Measurements from ENCODE around the gene DOCK3. TPM values are rescaled to one million over a fixed set of nuclear protein-coding genes. Genes with fewer than 3 reads are reported as not detected.

DOCK3 gene
- total RNA-seq, 1 experiment from 2014 or later, result 5.6 TPM

- TF ChIP-seq ZNF532 (CRISPR knock-in tag; IDR thresholded peaks at IDR 0.05; ENCODE audit: borderline replicate concordance) (no peak), ESRRA (CRISPR knock-in tag; IDR thresholded peaks at IDR 0.05; ENCODE audit: borderline replicate concordance) (no peak), USF2 (CRISPR knock-in tag; IDR thresholded peaks at IDR 0.05) (no peak), KAT7 (CRISPR knock-in tag; IDR thresholded peaks at IDR 0.05; ENCODE audit: borderline replicate concordance) (no peak)
- TF ChIP-seq, protein P1, sequence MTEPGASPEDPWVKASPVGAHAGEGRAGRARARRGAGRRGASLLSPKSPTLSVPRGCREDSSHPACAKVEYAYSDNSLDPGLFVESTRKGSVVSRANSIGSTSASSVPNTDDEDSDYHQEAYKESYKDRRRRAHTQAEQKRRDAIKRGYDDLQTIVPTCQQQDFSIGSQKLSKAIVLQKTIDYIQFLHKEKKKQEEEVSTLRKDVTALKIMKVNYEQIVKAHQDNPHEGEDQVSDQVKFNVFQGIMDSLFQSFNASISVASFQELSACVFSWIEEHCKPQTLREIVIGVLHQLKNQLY (CRISPR knock-in tag; IDR thresholded peaks at IDR 0.05), result no peak
Observed at GRCh38 chr3:51031666-51032065, 356.9 kb downstream of the DOCK3 start (continued).

- ATAC-seq (no peak), DNase-seq (ENCODE audit: low spot score) (no peak)
- CTCF ChIA-PET, result no interaction called here
- Mint-ChIP-seq H3K27ac (no peak overlapping the region), H3K36me3 (peaks cover 15% of the 10 kb centered on the region), H3K27me3 (ENCODE audit: low read depth) (no peaks in the 10 kb centered on the region), H3K9me3 (peaks cover 27% of the 10 kb centered on the region), H3K4me1 (peaks cover 5% of the 10 kb centered on the region), H3K4me3 (no peak overlapping the region)
- no peak for TF ChIP-seq RELA (CRISPR knock-in tag; IDR thresholded peaks at IDR 0.05; ENCODE audit: borderline replicate concordance)
- no peak for TF ChIP-seq CREB1 (CRISPR knock-in tag; IDR thresholded peaks at IDR 0.05)
- TF ChIP-seq, protein P2, sequence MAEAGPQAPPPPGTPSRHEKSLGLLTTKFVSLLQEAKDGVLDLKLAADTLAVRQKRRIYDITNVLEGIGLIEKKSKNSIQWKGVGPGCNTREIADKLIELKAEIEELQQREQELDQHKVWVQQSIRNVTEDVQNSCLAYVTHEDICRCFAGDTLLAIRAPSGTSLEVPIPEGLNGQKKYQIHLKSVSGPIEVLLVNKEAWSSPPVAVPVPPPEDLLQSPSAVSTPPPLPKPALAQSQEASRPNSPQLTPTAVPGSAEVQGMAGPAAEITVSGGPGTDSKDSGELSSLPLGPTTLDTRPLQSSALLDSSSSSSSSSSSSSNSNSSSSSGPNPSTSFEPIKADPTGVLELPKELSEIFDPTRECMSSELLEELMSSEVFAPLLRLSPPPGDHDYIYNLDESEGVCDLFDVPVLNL (CRISPR knock-in tag; IDR thresholded peaks at IDR 0.05; ENCODE audit: borderline replicate concordance, low read depth), result no peak
- TF ChIP-seq NR2C2 (CRISPR knock-in tag; IDR thresholded peaks at IDR 0.05), result no peak
- TF ChIP-seq ERG (CRISPR knock-in tag; IDR thresholded peaks at IDR 0.05), result no peak
- TF ChIP-seq JAZF1 (CRISPR knock-in tag; IDR thresholded peaks at IDR 0.05), result no peak
- TF ChIP-seq TEAD4 (CRISPR knock-in tag; IDR thresholded peaks at IDR 0.05), result no peak
- no peak for TF ChIP-seq IRF1 (CRISPR knock-in tag; IDR thresholded peaks at IDR 0.05)
- TF ChIP-seq ZNF671 (CRISPR knock-in tag; IDR thresholded peaks at IDR 0.05), result no peak
- TF ChIP-seq ATF1 (CRISPR knock-in tag; IDR thresholded peaks at IDR 0.05), result no peak
- no peak for TF ChIP-seq EMX1 (CRISPR knock-in tag; IDR thresholded peaks at IDR 0.05)
- TF ChIP-seq NFE2L1 (CRISPR knock-in tag; IDR thresholded peaks at IDR 0.05), result no peak
- no peak for TF ChIP-seq IRF2 (CRISPR knock-in tag; IDR thresholded peaks at IDR 0.05; ENCODE audit: borderline replicate concordance, low read depth)
- TF ChIP-seq JUN (CRISPR knock-in tag; IDR thresholded peaks at IDR 0.05), result no peak
- TF ChIP-seq ZSCAN18 (CRISPR knock-in tag; IDR thresholded peaks at IDR 0.05), result no peak
- POLR2A ChIA-PET, result no interaction called here
Observed at GRCh38 chr3:51035630-51036029, 360.9 kb downstream of the DOCK3 start.

Data from WTC11 (cell line).